ENCODE results near the gene ZNF263. TPM values are rescaled to one million over a fixed set of nuclear protein-coding genes. Genes with fewer than 3 reads are reported as not detected.

The ZNF263 gene
- total and polyA plus RNA-seq, 2 experiments from 2014 or later: 9.2 to 66.9 TPM

GRCh38 chr16:3259836-3260235, 23.5 kb upstream of the ZNF263 start:
- Mint-ChIP-seq H3K27me3 (ENCODE audit: insufficient read depth, low read depth, poor library complexity) (peaks cover 27% of the 10 kb centered on the region), H3K4me1 (peaks cover 3% of the 10 kb centered on the region; the same call in 1 of the 3 replicates), H3K4me3 (no peak overlapping the region), H3K36me3 (ENCODE audit: low read depth) (peaks cover 7% of the 10 kb centered on the region; the same call in 2 of the 3 replicates), H3K9me3 (peaks cover 77% of the 10 kb centered on the region), H3K27ac (no peak overlapping the region)
- no peak for ATAC-seq
- Histone ChIP-seq H3K27me3 (ENCODE audit: insufficient read depth) (peaks cover 4% of the 10 kb centered on the region; the same call in 1 of the 2 replicates), H3F3A (replicated peaks; ENCODE audit: low read depth) (peaks cover 9% of the 10 kb centered on the region), H3K4me2 (no peak overlapping the region), H3K9me2 (ENCODE audit: insufficient read depth) (peaks cover 9% of the 10 kb centered on the region; the same call in 1 of the 2 replicates), H4K20me1 (replicated peaks; ENCODE audit: insufficient read depth) (no peaks in the 10 kb centered on the region), H3K79me2 (replicated peaks; ENCODE audit: insufficient read depth) (no peaks in the 10 kb centered on the region), H3K4me3 (no peak overlapping the region), H3K27ac (ENCODE audit: low read depth) (no peak overlapping the region), H3K36me3 (ENCODE audit: insufficient read depth) (no peaks in the 10 kb centered on the region), H2AFZ (no peak overlapping the region), H3K4me1 (ENCODE audit: insufficient read depth) (no peaks in the 10 kb centered on the region)
- DNase-seq (ENCODE audit: low spot score): no peak
- TF ChIP-seq EZH2phosphoT487 (IDR thresholded peaks at IDR 0.05; ENCODE audit: unreplicated experiment) (no peak), JUNB (IDR thresholded peaks at IDR 0.05; ENCODE audit: unreplicated experiment) (no peak), ZNF462 (CRISPR knock-in tag; IDR thresholded peaks at IDR 0.05) (no peak), CREB1 (CRISPR knock-in tag; IDR thresholded peaks at IDR 0.05; ENCODE audit: low read depth) (no peak), POLR2AphosphoS5 (IDR thresholded peaks at IDR 0.05; ENCODE audit: low read depth) (no peak), ZNF331 (CRISPR knock-in tag; IDR thresholded peaks at IDR 0.05; ENCODE audit: low read depth) (no peak), REST (IDR thresholded peaks at IDR 0.05; ENCODE audit: unreplicated experiment) (no peak), EZH2 (IDR thresholded peaks at IDR 0.05; ENCODE audit: low read depth, unreplicated experiment) (no peak), CTCF (conservative IDR thresholded peaks at IDR 0.05; ENCODE audit: low read depth in 2 of 2) (no peak), ZNF114 (CRISPR knock-in tag; IDR thresholded peaks at IDR 0.05) (no peak), ETS1 (IDR thresholded peaks at IDR 0.05) (no peak), STAT1 (IDR thresholded peaks at IDR 0.05; ENCODE audit: unreplicated experiment) (no peak), NANOG (IDR thresholded peaks at IDR 0.05; ENCODE audit: borderline replicate concordance) (no peak)
